GM21717 (cell line): ENCODE results near the gene OSBPL10.
"Not testable (repeated sequence)": the region's sequence is repeated elsewhere in the genome, so short reads cannot be mapped to it uniquely, and the experiment has no call there.

Experiments
- ATAC-seq: cut with Tn5 transposase; IDR thresholded peaks from one replicate; pipeline ENCODE4 v1.9.1; 2021; ENCODE audit warnings: mild to moderate bottlenecking, moderate library complexity; ENCODE audit not compliant: unreplicated experiment

OSBPL10 gene

GRCh38 chr3:31819441-31819840, 161.6 kb downstream of the OSBPL10 start:
- ATAC-seq: no peak

DNA sequence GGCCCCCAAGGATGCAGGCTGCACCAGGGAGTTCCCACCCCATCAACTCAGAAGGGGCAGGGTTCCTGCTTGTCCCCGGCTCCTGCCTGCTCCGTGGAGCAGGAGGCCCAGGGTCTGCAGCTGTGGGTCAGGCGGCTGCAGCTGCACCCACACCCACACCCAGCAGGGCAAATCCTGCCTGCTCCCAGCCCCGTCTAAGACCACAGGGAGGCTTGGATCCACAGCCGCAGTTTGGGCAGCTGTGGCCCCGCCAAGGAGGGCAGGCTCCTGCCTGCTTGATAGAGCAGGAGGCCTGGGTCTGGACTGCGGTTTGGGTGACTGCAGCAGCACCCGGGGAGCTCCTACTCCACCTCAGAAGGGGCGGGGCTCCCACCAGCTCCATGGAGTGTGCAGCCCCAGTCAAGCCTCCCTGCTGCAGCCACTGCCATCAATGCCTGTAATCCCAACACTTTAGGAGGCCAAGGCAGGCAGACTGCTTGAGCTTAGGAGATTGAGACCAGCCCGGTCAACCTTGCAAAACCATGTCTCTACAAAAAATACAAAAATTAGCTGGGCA, 163.6 kb downstream of the OSBPL10 start:
- no peak for ATAC-seq

DNA sequence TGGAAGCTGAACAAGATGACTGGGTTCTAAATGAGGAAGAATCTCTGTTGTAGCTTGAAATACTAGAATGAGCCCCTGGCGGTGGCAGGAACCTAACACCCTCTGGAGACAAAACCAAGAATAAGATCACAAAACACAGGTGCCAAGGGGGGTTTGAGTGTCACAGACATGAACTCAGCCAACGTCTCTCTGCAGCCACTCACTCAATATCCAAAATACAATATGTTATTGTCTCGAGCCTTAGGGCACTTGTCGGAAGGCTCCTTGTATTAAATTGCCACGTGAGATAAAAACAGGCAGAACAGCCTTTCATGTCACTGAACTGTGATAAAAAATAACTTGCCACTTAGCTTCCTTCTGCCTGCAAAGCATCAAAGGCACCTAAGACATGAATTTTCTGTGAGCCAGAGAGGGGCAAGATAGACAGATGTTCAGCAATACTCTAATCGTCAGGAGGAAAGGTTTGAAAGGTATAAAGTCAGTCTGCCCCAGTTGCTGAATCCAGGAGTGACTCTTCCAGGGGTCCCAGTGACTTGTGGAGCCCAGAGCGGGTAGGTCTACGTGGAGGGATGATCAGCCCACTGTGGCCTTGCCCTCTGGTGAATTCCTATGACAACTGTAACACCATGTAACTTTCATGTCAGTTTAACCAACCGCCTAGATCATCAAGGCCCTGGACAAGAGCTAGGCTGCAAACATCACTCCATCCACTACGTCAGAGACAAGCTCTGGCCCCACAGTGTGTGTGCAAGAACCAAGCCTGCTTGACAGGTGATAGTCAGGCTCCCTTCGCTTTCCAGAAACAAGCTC, 165.2 kb downstream of the OSBPL10 start:
- ATAC-seq: no peak

- no peak for ATAC-seq
Observed at GRCh38 chr3:31815006-31815405, 166.1 kb downstream of the OSBPL10 start.

- ATAC-seq: no peak
Observed at GRCh38 chr3:31813686-31814085, 167.4 kb downstream of the OSBPL10 start.

GRCh38 chr3:31813197-31813596, 167.9 kb downstream of the OSBPL10 start:
- ATAC-seq: no peak

GRCh38 chr3:31810991-31811433, 170.1 kb downstream of the OSBPL10 start:
- no peak for ATAC-seq

- no peak for ATAC-seq
Observed at GRCh38 chr3:31808143-31808720, 172.8 kb downstream of the OSBPL10 start.

DNA sequence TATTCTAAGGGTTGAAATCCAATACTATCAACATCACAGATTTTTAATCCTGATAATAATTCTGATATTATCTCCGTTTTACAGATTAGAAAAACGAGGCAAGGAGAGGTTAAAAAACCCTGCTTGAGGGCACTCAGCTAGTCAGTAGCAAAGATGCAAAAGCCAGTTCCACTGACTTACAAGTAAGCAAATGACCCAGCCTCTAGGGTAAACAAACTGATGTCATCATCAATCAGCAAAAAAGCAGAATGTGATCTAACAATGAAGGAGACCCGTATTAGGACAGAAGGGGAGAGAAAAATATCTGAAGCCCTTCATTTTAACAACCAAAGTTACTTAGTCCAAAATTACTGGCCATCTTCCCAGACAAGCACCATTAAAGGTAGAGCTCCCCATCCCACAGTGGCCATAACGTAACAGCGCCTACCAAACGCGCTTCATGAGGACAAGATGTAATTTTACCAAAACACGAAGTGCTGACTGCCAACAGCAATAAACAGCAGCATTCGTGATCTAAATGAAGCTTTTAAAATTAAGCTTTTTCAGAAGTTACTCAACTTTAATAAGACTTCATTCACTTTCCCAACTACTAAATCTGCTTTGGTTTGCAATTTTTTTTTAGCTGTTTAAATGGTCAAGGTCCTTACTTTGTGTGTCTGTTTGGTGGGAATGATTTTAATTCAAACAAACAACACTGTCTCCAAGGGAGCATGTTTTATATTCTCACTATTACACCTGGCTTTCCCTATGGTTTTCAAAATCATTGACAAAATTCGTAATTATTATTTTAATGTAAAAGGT, 176.6 kb downstream of the OSBPL10 start:
- ATAC-seq: no peak

GRCh38 chr3:31802981-31803740, 177.9 kb downstream of the OSBPL10 start:
- no peak for ATAC-seq

DNA sequence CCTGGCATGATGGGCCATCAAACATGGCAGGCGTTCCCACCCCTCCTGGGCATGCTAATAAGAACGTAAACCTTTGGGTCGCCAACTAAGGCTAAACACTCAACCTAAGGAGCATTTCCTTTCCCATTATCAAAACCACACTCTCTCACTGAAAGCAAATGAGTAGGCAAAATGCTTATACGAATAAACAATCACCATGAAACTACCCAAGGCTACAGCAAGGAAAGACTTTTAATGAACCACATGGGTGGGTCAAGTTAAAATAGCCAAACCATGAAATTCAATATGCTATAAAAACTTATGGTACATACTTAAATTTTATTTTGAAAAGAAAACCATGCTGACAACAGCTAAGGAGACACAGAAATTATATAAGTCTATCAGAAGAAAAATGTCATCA, 180.6 kb downstream of the OSBPL10 start:
- ATAC-seq: no peak

- no peak for ATAC-seq
Observed at GRCh38 chr3:31798840-31799239, 182.2 kb downstream of the OSBPL10 start.

DNA sequence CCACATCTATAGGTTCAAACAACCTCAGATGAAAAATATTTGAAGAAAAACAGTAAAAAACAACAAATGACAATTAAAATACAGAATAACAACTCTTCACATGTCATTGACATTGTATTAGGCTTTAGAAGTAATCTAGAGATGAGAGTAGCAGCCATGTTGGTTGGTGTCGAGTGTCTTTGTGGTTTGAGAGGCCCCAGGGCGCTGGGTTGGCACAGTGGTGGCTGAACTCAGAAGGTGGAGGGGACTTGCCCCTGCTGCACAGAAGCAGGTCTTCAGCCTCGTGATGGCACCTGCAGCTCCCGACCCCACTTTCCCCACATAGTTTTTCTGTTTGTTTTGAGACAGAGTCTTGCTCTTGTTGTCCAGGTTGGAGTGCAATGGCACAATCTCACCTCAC, 187.2 kb downstream of the OSBPL10 start:
- ATAC-seq: no peak

GRCh38 chr3:31791090-31791430, 190.0 kb downstream of the OSBPL10 start:
- ATAC-seq: no peak

DNA sequence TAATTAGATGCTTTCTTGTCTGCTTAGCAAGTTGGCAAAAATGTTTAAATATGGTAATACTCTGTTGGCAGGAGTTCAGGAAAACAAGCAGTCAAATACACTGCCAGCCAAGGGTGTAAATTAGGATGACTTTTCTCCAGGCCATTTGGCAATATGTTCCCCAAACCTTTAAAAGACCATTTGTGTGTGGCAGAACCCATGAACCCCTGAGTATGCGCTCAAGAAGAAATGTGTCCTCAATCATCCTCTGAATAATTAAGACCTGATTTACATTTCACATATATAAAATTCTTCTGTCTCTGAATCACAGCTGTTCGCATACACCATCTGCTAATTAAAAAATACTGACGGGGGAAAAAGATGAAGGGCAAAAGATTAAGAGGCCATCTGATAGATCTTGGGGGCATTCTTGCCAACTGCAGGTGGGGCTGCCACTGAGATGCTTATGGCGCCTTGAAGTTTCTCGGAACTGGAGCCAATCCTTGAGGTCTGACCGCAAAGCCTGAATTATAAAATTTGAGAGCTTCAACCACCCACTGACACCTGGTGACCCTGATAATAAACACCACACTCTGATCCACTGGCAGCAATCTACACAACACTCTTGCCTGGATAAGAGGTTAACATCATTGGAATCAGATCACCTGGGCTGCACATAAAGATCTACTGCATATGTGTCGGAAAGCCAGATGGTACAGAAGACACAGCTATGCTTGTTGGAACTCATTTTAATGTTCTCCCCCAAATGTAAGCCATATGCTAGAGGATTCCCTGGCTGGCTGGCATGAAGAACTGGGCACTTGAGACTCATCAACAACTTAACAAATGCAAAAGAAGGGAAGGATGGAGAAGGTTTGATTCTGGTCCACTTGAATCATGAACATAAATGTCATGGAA, 190.6 kb downstream of the OSBPL10 start:
- no peak for ATAC-seq

DNA sequence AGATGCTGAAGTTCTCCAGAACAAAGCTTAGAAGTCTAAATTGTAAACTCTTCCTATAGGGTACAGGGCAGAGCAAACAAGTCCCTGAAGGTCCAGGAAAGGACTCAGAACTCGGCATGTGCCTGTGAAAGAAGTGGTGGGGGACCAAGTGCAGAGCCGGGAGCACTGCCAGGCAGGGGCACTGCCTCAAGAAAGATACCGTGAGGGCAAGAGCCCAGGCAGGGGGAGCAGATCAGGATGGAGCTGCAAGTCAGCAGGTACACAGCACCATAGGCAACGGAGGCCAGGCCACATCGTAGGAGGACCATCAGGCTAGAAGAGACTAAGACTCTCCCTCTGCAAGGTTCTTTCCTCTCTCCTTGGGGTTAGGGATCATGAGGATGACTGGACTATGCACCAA, 191.6 kb downstream of the OSBPL10 start:
- ATAC-seq: no peak

GRCh38 chr3:31785734-31786133, 195.3 kb downstream of the OSBPL10 start:
- no peak for ATAC-seq

DNA sequence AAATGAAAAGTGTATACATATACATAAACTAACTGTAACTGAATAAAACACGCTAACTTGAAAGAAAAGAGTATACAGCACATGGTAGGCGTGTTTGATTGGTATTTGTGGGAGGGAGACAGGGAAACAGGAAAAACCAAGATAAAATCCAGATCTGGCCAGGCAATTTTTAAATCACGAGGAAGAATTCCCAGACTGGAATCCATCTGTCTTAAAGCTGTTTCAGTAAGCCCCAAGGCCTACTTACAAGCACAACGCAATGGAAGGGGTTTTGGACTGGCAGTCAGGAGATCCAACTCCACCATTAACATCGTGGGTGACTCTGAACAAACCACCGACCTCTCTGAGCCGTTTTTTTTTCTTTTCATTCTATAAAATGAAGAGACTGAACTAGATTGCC, 195.8 kb downstream of the OSBPL10 start:
- ATAC-seq: no peak

DNA sequence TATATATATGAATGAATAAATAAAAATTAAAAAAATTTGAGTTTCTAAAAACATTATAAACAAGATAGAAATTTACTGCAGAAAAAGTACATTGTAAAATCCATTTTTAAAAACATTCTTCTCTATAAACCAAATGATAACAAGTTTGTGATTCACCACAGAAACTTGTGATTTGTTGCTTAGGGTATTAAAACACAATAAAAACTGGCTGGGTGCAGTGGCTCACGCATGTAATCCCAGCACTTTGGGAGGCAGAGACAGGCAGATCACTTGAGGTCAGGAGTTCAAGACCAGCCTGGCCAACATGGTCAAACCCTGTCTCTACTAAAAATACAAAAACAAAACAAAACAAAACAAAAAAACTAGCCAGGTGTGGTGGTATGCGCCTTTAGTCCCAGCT, 197.2 kb downstream of the OSBPL10 start:
- ATAC-seq: not testable (repeated sequence)

GRCh38 chr3:31782306-31782705, 198.8 kb downstream of the OSBPL10 start:
- ATAC-seq: not testable (repeated sequence)
